Right lobe of liver (tissue), 4 donors: Measurements from ENCODE around the gene FBLN1.

Experiments used
- POLR2A ChIP-seq: fragments of 450-650 bp; IDR thresholded peaks from one replicate; pipeline ENCODE4 v1.6.1; 2017; ENCODE audit warnings: antibody characterized with exemption, mild to moderate bottlenecking
- TF ChIP-seq, protein P1 (sequence below), 4 donors: fragments of 200-600 bp in 3 of 4; fragments of 450-650 bp in 1 of 4; IDR thresholded peaks; one replicate each; pipeline versions ENCODE4 v1.5.1 to v1.8.0; 2016 to 2022; ENCODE audit warnings: antibody characterized with exemption in 4 of 4, mild to moderate bottlenecking in 2 of 4
- donor health status: DM: no; HTN: no; CAD: no.
- donor health status: DM: no; HTN: no; CAD: no.
- donor health status: DM: no; HTN: yes; CAD: no.

DNA sequence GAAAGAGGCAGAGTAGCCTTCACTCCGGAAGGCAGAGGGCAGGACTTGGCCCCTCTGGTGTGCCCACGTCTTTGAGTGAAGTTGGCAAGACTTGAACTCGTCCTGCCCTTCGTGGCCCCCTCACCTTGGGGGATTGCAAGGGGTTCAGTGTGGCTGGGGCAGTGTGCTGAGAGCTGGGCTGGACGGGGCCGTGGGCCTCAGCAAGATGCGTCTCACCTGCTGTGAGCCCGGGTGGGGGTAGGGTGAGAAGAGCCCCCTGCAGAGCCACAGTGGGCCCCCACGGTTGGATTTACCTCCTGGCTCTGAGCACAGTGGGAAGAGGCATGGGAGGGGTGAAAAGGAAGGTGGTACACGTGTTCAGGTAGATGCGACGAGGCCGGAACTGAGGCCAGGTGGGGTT, 87.6 kb downstream of the FBLN1 start:
- TF ChIP-seq, protein P1, sequence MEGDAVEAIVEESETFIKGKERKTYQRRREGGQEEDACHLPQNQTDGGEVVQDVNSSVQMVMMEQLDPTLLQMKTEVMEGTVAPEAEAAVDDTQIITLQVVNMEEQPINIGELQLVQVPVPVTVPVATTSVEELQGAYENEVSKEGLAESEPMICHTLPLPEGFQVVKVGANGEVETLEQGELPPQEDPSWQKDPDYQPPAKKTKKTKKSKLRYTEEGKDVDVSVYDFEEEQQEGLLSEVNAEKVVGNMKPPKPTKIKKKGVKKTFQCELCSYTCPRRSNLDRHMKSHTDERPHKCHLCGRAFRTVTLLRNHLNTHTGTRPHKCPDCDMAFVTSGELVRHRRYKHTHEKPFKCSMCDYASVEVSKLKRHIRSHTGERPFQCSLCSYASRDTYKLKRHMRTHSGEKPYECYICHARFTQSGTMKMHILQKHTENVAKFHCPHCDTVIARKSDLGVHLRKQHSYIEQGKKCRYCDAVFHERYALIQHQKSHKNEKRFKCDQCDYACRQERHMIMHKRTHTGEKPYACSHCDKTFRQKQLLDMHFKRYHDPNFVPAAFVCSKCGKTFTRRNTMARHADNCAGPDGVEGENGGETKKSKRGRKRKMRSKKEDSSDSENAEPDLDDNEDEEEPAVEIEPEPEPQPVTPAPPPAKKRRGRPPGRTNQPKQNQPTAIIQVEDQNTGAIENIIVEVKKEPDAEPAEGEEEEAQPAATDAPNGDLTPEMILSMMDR (IDR thresholded peaks at IDR 0.05), result no peak
- no peak for TF ChIP-seq POLR2A
